ENCODE measurements around the gene SRMS.

Gene SRMS

DNA sequence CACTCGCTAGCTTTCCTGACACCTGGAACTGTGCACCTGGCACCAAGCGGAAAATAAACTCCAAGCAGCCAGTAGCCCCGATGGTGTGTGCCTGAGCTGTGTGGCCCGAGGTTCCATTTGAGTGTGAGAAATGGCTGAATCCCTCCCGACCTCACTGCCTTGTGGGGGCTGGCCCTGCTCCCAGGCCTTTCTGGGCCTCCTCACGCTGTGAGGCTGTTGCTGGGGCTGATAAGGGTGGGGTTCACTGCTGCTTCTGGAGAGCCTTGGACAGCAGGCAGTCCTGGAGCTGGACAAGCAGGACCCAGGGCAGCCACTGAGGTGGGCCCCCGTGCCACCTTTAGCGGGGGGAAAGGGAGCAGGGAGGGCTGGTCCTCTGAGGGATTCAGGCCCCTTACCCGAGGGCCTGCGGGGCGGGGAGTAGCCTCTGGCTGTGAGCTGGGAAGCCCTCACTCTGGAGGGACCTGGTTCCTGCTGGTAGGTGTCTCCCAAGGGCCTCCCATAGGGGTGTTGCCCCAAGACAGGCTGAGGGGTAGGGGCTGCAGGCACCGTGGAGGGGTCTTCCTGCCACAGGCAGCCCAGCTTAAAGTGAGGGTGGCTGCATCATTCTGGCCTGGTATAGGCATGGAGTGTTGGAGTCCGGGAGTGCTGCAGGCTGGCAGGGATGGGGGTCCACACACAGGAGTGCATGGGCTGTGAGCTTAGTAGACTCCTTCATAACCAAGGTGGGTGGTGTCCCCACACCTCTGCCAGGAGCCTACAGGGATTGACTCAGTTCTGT is 25.3 kb downstream of the SRMS start:
- TF ChIP-seq, protein P1, sequence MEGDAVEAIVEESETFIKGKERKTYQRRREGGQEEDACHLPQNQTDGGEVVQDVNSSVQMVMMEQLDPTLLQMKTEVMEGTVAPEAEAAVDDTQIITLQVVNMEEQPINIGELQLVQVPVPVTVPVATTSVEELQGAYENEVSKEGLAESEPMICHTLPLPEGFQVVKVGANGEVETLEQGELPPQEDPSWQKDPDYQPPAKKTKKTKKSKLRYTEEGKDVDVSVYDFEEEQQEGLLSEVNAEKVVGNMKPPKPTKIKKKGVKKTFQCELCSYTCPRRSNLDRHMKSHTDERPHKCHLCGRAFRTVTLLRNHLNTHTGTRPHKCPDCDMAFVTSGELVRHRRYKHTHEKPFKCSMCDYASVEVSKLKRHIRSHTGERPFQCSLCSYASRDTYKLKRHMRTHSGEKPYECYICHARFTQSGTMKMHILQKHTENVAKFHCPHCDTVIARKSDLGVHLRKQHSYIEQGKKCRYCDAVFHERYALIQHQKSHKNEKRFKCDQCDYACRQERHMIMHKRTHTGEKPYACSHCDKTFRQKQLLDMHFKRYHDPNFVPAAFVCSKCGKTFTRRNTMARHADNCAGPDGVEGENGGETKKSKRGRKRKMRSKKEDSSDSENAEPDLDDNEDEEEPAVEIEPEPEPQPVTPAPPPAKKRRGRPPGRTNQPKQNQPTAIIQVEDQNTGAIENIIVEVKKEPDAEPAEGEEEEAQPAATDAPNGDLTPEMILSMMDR (IDR thresholded peaks at IDR 0.05; ENCODE audit: insufficient read depth, low read length, poor library complexity, severe bottlenecking), result no peak
- TF ChIP-seq EZH2phosphoT487 (conservative IDR thresholded peaks at IDR 0.05; ENCODE audit: low read length), result no peak
- Histone ChIP-seq H3K27ac (ENCODE audit: low read depth, low read length) (no peak overlapping the region), H3K9me3 (ENCODE audit: insufficient read depth, low read length) (no peaks in the 10 kb centered on the region), H3K4me3 (ENCODE audit: insufficient read depth, low read length, poor library complexity, severe bottlenecking) (no peak overlapping the region), H3K79me2 (ENCODE audit: insufficient read depth, low read length) (no peaks in the 10 kb centered on the region), H3F3A (ENCODE audit: insufficient read depth) (0 out of 2 replicates have a peak, but pooled peaks cover 3% of the 10 kb centered on the region), H3K27me3 (ENCODE audit: low read length) (no peaks in the 10 kb centered on the region), H3K4me2 (ENCODE audit: low read depth, low read length, poor library complexity, severe bottlenecking) (no peak overlapping the region), H3K9ac (ENCODE audit: low read length) (no peak overlapping the region), H2AFZ (ENCODE audit: low read depth, low read length, severe bottlenecking) (no peak overlapping the region), H3K36me3 (ENCODE audit: low read length) (peaks cover 3% of the 10 kb centered on the region; the same call in 1 of the 2 replicates), H4K20me1 (ENCODE audit: low read depth, low read length) (no peaks in the 10 kb centered on the region), H3K9me2 (replicated peaks; ENCODE audit: insufficient read depth, low read length) (no peaks in the 10 kb centered on the region)

GRCh38 chr20:63521602-63522001 is 25.9 kb downstream of the SRMS start:
- no peaks in the 10 kb centered on the region for H4K20me1 ChIP-seq (ENCODE audit: low read depth, low read length)
- H3K27ac ChIP-seq (ENCODE audit: low read depth, low read length), result no peak overlapping the region
- no peaks in the 10 kb centered on the region for H3K9me3 ChIP-seq (ENCODE audit: insufficient read depth, low read length)
- H3K4me3 ChIP-seq (ENCODE audit: insufficient read depth, low read length, poor library complexity, severe bottlenecking), result peak overlapping the region; percentile 79
- H3K79me2 ChIP-seq (ENCODE audit: insufficient read depth, low read length), result no peaks in the 10 kb centered on the region
- peak overlapping the region; percentile 72 for H3K4me2 ChIP-seq (ENCODE audit: low read depth, low read length, poor library complexity, severe bottlenecking)
- no peaks in the 10 kb centered on the region for H3K27me3 ChIP-seq (ENCODE audit: low read length)
- H2AFZ ChIP-seq (ENCODE audit: low read depth, low read length, severe bottlenecking), result no peak overlapping the region
- peak overlapping the region; percentile 67 for H3K9ac ChIP-seq (ENCODE audit: low read length)
- no peaks in the 10 kb centered on the region for H3K9me2 ChIP-seq (replicated peaks; ENCODE audit: insufficient read depth, low read length)
- no peak for TF ChIP-seq EZH2phosphoT487 (conservative IDR thresholded peaks at IDR 0.05; ENCODE audit: low read length)
- TF ChIP-seq, protein P1 (IDR thresholded peaks at IDR 0.05; ENCODE audit: insufficient read depth, low read length, poor library complexity, severe bottlenecking), result no peak
- 0 out of 2 replicates have a peak, but pooled peaks cover 3% of the 10 kb centered on the region for H3F3A ChIP-seq (ENCODE audit: insufficient read depth)
- peaks cover 3% of the 10 kb centered on the region; the same call in 1 of the 2 replicates for H3K36me3 ChIP-seq (ENCODE audit: low read length)

DNA sequence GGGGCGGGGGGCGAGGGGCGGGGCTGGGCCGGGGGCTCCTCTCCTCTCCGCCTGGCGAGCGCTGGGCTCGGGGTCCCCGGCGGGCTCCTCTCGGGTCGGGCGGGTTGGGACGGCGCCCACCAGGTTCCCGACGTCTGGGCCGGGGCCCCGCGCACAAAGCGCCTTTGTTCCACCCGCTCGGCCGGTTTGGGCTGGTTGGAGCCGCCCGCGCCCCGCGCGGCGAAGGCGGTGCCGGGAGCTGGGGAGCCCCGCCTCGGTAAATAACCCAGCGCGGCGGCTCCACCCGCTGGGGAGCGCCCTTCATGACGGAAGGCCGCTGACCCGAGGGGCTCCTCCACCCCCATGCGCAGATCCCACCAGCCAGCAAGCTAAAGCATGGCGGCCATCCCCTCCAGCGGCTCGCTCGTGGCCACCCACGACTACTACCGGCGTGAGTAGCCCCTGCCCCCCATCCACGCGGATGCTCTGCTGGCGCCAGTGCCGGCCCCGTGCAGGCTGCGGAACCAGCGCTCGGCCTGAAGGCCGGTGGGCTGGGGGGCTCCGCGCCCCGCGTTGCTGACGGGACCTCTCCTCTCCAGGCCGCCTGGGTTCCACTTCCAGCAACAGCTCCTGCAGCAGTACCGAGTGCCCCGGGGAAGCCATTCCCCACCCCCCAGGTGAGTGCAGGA is 26.5 kb downstream of the SRMS start:
- Histone ChIP-seq H3K4me2 (ENCODE audit: low read depth, low read length, poor library complexity, severe bottlenecking) (peak overlapping the region; percentile 72), H3K79me2 (ENCODE audit: insufficient read depth, low read length) (no peaks in the 10 kb centered on the region), H3K9me3 (ENCODE audit: insufficient read depth, low read length) (no peaks in the 10 kb centered on the region), H4K20me1 (ENCODE audit: low read depth, low read length) (no peaks in the 10 kb centered on the region), H3K27me3 (ENCODE audit: low read length) (no peaks in the 10 kb centered on the region), H3K36me3 (ENCODE audit: low read length) (peaks cover 3% of the 10 kb centered on the region; the same call in 1 of the 2 replicates), H2AFZ (ENCODE audit: low read depth, low read length, severe bottlenecking) (no peak overlapping the region), H3K4me3 (ENCODE audit: insufficient read depth, low read length, poor library complexity, severe bottlenecking) (peak overlapping the region; percentile 79), H3K27ac (ENCODE audit: low read depth, low read length) (peak overlapping the region; percentile 25; the same call in 1 of the 2 replicates), H3K9me2 (replicated peaks; ENCODE audit: insufficient read depth, low read length) (no peaks in the 10 kb centered on the region), H3F3A (ENCODE audit: insufficient read depth) (0 out of 2 replicates have a peak, but pooled peaks cover 3% of the 10 kb centered on the region), H3K9ac (ENCODE audit: low read length) (peak overlapping the region; percentile 67)
- TF ChIP-seq, protein P1 (IDR thresholded peaks at IDR 0.05; ENCODE audit: insufficient read depth, low read length, poor library complexity, severe bottlenecking), result no peak
- no peak for TF ChIP-seq EZH2phosphoT487 (conservative IDR thresholded peaks at IDR 0.05; ENCODE audit: low read length)

Data from SU-DHL-6 (cell line).